Uterus (tissue), 4 donors: ENCODE data around the gene ARHGEF1. TPM values are rescaled to one million over a fixed set of nuclear protein-coding genes. Genes with fewer than 3 reads are reported as not detected.

ENCODE experiments used
- DNase-seq, 2 donors: peaks; one replicate each; pipeline ENCODE4 v3.0.0-alpha.2; 2019 to 2020
- H3K27ac ChIP-seq, 2 donors: fragments of 200-600 bp; sonication (generic); 1 replicate in 1 of 2; 2 replicates in 1 of 2; pipeline ENCODE4 v1.5.1; 2016 to 2018
- H3K27me3 ChIP-seq, 2 donors: fragments of 200-600 bp; sonication (generic); one replicate each; pipeline ENCODE4 v1.5.1; 2018 to 2019; ENCODE audit warnings: control low read depth in 1 of 2
- H3K36me3 ChIP-seq, 2 donors: fragments of 200-600 bp; sonication (generic); one replicate each; pipeline ENCODE4 v1.5.1; 2019; ENCODE audit warnings: control low read depth in 1 of 2
- H3K4me1 ChIP-seq, 2 donors: fragments of 200-600 bp; sonication (generic); one replicate each; pipeline ENCODE4 v1.5.1; 2018 to 2019; ENCODE audit warnings: control low read depth in 1 of 2
- H3K4me3 ChIP-seq, 2 donors: fragments of 200-600 bp; sonication (generic); 1 replicate in 1 of 2; 2 replicates in 1 of 2; pipeline ENCODE4 v1.5.1; 2018 to 2019; ENCODE audit warnings: mild to moderate bottlenecking in 1 of 2
- H3K9me3 ChIP-seq, 2 donors: fragments of 200-600 bp; sonication (generic); one replicate each; pipeline ENCODE4 v1.5.1; 2019; ENCODE audit warnings: control low read depth in 1 of 2
- POLR2A ChIP-seq, 2 donors: fragments of 450-650 bp; IDR thresholded peaks; one replicate each; pipeline ENCODE4 v1.6.1; 2016; ENCODE audit warnings: antibody characterized with exemption in 2 of 2, mild to moderate bottlenecking in 1 of 2, moderate library complexity in 1 of 2
- intact Hi-C: fragments of 100-400 bp; cut with DNase I; formaldehyde crosslinking; loops from one replicate; pipeline ENCODE4 v1.15.1; 2023; ENCODE audit warnings: low total_unique reads
- total RNA-seq, 4 donors: library from RNA; depleted of rRNA in 3 of 4; stranded (reverse); fragments of >200 nt in 3 of 4; gene quantifications; one replicate each; pipeline versions ENCODE4 v1.1.0 to v1.2.4, GENCODE V29; 2014 to 2023
- TF ChIP-seq, protein P1 (sequence below), 4 experiments: fragments of 200-600 bp in 2 of 4; fragments of 450-650 bp in 2 of 4; sonication (generic) in 2 of 4; IDR thresholded peaks; one replicate each; pipeline ENCODE4 v1.5.1; 2016 to 2019; ENCODE audit warnings: antibody characterized with exemption in 4 of 4, mild to moderate bottlenecking in 2 of 4, moderate library complexity in 1 of 4
- donor health status: DM: yes; HTN: yes; CAD: no.

The ARHGEF1 gene
- total RNA-seq, 4 donors from 2014 or later: 13.5 to 118 (median 37.1) TPM

- no peak for TF ChIP-seq POLR2A (IDR thresholded peaks at IDR 0.05)
- TF ChIP-seq, protein P1, sequence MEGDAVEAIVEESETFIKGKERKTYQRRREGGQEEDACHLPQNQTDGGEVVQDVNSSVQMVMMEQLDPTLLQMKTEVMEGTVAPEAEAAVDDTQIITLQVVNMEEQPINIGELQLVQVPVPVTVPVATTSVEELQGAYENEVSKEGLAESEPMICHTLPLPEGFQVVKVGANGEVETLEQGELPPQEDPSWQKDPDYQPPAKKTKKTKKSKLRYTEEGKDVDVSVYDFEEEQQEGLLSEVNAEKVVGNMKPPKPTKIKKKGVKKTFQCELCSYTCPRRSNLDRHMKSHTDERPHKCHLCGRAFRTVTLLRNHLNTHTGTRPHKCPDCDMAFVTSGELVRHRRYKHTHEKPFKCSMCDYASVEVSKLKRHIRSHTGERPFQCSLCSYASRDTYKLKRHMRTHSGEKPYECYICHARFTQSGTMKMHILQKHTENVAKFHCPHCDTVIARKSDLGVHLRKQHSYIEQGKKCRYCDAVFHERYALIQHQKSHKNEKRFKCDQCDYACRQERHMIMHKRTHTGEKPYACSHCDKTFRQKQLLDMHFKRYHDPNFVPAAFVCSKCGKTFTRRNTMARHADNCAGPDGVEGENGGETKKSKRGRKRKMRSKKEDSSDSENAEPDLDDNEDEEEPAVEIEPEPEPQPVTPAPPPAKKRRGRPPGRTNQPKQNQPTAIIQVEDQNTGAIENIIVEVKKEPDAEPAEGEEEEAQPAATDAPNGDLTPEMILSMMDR (IDR thresholded peaks at IDR 0.05): no peak
- Histone ChIP-seq H3K27me3 (peaks cover 10 to 54% of the 10 kb centered on the region in 2 donors), H3K36me3 (no peaks in the 10 kb centered on the region), H3K4me3 (no peak overlapping the region), H3K27ac (no peak overlapping the region), H3K9me3 (no peaks in the 10 kb centered on the region), H3K4me1 (no peaks in the 10 kb centered on the region)
- no peak for DNase-seq
- intact Hi-C loops: no loop called here
Observed at GRCh38 chr19:41918095-41918494, 35.1 kb downstream of the ARHGEF1 start.

DNA sequence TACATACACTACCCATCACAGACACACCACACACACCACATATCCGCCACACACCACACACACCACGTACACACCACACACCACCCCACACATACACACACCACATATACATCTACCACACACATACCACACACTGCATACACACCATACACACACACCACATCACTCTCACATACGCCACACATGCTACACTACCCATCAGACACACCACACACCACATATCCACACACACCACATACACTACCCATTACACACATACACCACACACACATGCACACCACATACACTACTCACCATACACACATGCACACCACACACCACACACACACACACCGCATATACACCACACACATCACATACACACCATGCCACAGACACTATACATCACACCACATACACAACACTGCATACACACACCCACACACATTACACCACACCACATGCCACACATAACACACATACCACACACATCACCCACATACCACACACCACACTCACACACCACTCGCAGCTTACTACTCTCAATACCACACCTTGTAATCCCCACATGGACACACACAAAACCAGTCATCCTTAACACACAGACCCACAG is 35.8 kb downstream of the ARHGEF1 start:
- no peaks in the 10 kb centered on the region for H3K9me3 ChIP-seq
- DNase-seq: no peak
- no peak overlapping the region for H3K4me3 ChIP-seq
- TF ChIP-seq, protein P1 (IDR thresholded peaks at IDR 0.05): no peak
- TF ChIP-seq POLR2A (IDR thresholded peaks at IDR 0.05): no peak
- peaks cover 8 to 54% of the 10 kb centered on the region in 2 donors for H3K27me3 ChIP-seq
- no peaks in the 10 kb centered on the region for H3K4me1 ChIP-seq
- no peak overlapping the region for H3K27ac ChIP-seq
- no peaks in the 10 kb centered on the region for H3K36me3 ChIP-seq
- intact Hi-C loops: no loop called here

GRCh38 chr19:41919948-41920712 is 37.1 kb downstream of the ARHGEF1 start:
- Histone ChIP-seq H3K4me1 (no peaks in the 10 kb centered on the region), H3K36me3 (no peaks in the 10 kb centered on the region), H3K4me3 (no peak overlapping the region), H3K27me3 (peaks cover 2 to 46% of the 10 kb centered on the region in 2 donors), H3K9me3 (no peaks in the 10 kb centered on the region), H3K27ac (no peak overlapping the region)
- TF ChIP-seq, protein P1 (IDR thresholded peaks at IDR 0.05): no peak
- no peak for TF ChIP-seq POLR2A (IDR thresholded peaks at IDR 0.05)
- DNase-seq: no peak
- intact Hi-C loops: no loop called here

DNA sequence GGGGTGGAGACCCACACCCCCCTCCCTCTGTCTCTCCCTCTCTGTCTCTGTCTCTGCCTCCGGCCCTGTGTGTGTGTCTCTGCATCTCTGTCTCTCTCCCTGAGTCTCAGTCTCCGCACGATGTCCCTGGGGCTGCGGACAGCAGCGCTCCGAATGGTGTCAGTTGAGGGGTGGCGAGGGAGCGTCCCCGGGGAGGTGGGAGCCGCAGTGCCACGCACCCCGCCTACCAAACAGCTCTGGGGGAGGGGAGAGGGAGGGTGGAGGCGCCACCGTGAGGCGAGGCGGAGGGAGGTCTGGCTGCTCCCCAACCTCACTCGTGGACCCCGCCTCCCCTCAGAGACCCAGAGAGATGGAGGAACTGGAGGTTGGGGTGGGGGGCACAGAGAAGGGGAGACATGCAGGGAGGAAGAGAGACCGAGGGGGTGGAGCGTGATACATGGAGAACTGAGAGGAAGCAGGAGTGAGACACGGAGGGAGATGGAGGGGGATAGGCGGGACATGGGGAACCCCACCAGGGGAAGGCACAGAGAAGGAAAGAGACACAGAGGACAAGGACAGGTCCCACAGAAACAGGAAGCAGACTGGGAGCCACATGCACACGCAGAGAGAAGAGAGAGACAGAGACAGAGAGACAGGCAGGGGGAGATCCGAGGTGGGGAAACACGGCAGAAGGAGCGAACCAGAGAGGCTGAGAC is 38.0 kb downstream of the ARHGEF1 start:
- Histone ChIP-seq H3K27me3 (peaks cover 6 to 43% of the 10 kb centered on the region in 2 donors), H3K36me3 (no peaks in the 10 kb centered on the region), H3K27ac (no peak overlapping the region), H3K4me1 (no peaks in the 10 kb centered on the region), H3K9me3 (no peaks in the 10 kb centered on the region), H3K4me3 (no peak overlapping the region)
- DNase-seq: no peak
- intact Hi-C loops: no loop called here
- TF ChIP-seq, protein P1 (IDR thresholded peaks at IDR 0.05): no peak
- no peak for TF ChIP-seq POLR2A (IDR thresholded peaks at IDR 0.05)
